CMK (cell line): ENCODE data around the gene DGLUCY.
"Not testable (repeated sequence)": the region's sequence is repeated elsewhere in the genome, so short reads cannot be mapped to it uniquely, and the experiment has no call there.

ENCODE experiments used
- DNase-seq: peaks from one replicate; pipeline ENCODE4 v3.0.0-alpha.2; 2010; ENCODE audit warnings: low read depth

The DGLUCY gene

DNA sequence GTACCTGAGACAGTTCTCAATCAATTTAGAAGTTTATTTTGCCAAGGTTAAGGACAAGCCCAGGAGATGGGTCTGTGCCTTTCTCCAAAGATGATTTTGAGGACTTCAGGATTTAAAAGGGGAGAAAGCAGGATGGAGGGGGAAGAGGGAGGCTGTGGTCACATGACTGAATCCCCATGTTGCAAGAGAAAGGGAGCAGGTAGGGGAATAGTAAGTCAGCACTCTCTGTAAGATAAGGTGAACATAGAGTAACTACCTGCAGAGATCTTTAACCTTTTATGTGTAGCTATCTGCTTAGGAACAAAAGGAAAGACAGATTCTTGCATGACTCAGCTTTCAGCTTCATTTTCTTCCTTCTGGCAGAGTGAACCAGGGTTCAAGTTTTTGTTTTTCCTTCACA, 25.9 kb downstream of the DGLUCY start:
- no peak for DNase-seq

GRCh38 chr14:91140672-91141071, 26.8 kb downstream of the DGLUCY start:
- no peak for DNase-seq

GRCh38 chr14:91142214-91142668, 28.4 kb downstream of the DGLUCY start:
- DNase-seq, result no peak

DNA sequence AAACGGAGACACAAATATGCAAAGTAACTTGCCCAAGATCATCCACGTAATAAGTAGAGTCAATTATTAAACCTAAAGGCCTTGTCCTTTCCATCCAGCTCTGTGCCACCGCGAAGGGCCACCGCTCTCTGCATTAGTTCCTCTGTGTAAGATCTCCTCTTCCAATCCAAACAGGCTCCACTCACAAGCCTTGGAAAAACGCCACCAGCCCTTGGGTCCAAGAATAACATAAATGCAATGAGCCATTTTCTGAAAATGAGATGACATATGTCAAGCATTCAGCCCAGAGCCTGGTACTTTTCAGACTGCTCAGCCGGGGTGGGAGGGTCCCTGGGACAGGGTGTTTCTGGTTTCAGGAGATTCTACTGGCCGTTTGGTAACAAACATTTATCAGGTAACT, 30.0 kb downstream of the DGLUCY start:
- no peak for DNase-seq

DNA sequence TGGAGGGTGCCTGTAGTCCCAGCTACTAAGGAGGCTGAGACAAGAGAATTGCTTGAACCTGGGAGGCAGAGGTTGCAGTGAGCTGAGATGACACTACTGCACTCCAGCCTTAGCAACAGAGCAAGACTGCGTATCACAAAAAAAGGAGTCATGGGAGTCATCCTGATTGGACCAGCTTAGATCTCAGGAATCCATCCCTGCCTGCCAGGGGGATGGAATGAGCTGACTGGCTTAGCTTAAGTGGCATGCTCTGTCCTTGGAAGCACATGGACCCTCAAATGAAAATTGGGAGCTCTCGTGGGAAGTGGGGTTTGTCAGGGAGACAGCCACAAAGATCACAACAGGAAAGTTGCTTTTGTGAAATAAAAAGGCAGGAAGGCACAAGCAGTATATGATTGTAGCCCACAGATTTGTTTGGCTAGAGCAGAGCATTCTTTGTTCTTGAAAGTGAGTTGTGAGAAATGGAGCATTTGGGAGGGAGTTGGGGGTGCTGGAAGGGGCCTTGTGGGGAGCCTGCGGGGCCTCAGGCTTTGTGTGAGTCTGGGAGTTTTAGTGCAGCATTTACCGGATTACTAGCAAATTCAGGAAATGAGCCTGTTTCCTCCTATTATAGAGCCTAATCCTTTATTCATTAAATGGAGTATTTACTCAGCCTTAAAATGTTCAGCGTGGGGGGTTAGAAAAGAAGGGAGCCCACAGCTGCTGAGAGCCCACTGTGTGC, 30.7 kb downstream of the DGLUCY start:
- no peak for DNase-seq

DNA sequence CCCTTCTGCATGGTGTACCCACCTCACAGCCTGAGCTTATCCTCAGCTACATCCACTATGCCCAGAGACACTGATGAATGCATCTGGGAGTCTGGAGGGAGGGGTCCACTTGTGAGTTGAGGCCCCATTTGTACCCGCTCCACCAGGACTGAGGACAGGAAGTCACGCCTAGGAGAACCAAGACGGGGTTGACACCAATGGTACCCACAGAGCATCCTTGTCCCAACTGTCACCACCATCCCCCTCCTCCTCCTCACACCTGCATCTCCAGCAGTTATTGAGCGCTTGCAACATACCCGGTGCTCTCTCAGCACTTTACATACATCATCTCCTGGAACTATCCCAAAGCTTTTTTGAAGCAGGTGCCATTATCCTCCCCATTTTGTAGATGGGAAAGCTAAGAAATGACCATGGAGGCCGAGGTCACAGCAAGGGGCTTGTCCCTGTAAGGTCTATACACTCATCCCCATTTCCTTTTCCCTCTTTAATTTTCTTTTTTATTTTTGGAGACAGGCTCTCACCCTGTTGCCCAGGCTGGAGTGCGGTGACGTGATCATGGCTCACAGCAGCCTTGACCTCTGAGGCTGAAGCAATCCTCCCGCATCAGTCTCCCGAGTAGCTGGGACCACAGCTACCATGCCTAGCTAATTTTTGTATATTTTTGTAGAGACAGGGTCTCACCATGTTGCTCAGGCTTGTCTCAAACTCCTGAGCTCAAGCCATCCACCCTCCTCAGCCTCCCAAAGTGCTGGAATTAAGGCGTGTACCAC, 31.7 kb downstream of the DGLUCY start:
- no peak for DNase-seq

DNA sequence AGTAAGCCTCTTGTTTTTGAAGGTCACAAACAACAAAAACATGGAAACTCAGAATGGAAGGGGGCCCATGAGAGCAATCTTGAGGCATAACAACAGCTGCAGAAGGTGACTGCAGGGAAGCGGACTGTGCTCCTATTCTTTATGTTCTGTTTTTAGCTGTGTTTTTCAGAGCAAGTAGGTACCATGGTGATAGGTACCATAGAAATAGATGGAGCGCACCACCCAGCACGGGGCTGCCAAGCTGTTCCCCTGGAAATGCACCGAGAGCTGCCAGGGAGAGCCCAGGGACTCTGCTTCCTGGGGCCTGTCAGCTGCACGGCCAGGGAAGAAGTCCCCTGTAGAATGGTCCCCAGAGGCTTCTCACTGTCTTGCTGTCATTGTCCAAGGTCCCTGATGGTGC, 32.8 kb downstream of the DGLUCY start:
- DNase-seq, result no peak

- no peak for DNase-seq
Measured at GRCh38 chr14:91149462-91149861, 35.6 kb downstream of the DGLUCY start.

DNA sequence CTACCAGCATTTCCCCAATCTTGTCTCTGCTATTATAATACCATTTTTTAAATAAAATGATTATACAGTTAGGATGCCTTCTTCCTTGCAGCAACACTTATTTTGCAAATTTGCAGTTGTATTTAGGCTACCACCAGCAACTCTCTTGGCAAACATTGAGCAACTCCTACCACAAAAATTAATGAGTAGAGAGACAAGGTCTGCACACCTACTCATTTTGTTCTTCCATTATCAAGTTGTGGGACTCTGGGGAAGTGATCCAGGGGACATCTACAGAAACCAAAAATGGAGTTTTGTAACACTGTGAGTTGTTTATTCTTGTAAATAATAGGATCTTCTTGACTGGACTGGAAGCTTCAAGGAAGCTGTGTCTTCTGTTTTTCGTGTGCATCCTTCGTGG, 38.6 kb downstream of the DGLUCY start:
- no peak for DNase-seq

- DNase-seq, result no peak
Measured at GRCh38 chr14:91153360-91153759, 39.5 kb downstream of the DGLUCY start.

GRCh38 chr14:91154851-91155625, 41.2 kb downstream of the DGLUCY start:
- DNase-seq, result no peak

DNA sequence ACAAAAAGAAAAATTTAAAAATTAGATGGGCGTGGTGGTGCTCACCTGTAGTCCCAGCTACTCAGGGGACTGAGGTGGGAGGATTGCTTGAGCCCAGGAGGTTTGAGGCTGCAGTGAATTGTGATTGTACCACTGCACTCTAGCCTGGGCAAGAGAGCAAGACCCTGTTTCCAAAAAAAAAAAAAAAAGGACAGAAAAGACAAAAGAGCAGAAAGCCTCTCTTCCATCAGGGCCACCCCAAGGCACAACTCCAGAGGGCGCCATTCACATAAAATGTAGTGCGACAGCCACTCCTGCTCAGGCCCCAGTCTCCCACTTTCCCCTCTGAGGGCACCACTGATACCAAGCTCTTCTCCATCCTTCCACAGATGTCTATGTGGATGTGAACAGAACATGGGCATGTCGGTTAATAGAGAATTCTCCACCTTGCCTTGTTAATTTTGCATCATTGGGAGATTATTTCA, 41.8 kb downstream of the DGLUCY start:
- DNase-seq, result no peak

DNA sequence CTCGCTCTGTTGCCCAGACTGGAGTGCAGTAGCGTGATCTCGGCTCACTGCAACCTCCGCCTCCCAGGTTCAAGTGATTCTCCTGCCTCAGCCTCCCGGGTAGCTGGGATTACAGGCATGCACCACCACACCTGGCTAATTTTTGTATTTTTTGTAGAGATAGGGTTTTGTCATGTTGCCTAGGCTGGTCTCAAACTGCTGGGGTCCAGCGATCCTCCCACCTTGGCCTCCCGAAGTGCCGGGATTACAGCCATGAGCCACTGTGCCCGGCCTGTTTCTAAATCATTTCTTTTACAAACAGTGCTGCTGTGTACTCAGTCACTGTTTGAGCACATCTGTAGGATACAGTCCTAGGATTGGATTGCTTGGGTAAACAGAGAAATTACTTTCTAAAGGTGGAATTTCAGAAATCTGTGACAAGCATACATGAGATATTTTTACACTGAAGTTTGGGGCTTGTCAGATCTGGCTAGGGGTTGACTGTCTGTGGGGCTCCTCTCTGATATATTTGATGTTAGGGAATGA, 42.3 kb downstream of the DGLUCY start:
- DNase-seq, result not testable (repeated sequence)

DNA sequence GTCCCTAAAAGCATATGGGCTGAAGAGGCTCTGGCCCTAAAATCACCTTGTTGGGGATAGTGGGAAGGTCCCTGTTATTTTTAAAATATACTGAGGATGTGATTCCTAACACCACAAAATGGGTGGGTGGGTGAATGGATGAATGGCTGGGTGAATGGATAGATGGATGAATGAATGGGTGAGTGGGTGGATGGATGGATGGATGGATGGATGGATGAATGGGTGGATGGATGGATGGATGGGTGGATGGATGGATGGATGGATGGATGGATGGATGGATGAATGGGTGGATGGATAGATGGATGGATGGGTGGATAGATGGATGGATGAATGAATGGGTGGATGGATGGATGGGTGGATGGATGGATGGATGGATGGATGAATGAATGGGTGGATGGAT, 43.0 kb downstream of the DGLUCY start:
- not testable (repeated sequence) for DNase-seq

- DNase-seq, result no peak
Measured at GRCh38 chr14:91158091-91158790, 44.4 kb downstream of the DGLUCY start.

GRCh38 chr14:91159182-91159581, 45.3 kb downstream of the DGLUCY start:
- no peak for DNase-seq

DNA sequence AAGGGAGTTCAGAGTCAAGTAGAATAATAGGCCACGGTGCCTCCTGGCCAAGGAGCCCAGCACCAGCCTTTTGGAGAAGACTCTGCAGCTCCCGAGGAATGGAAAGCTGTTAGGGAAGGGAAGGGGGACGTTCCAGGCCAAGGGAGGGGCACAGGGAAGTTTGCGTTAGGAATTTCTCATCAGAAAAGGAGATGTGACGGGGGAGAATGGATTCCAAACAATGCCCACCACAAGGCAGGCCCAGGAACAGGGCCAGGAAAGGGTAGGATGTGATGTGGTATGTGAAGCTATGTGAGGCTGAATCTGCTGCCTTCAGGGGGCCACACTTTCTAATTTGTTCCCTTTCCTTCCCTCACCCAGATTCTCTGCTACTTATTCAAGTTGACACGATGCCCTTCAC, 46.0 kb downstream of the DGLUCY start:
- no peak for DNase-seq

GRCh38 chr14:91163316-91163715, 49.4 kb downstream of the DGLUCY start:
- no peak for DNase-seq

- no peak for DNase-seq
Measured at GRCh38 chr14:91164676-91165075, 50.8 kb downstream of the DGLUCY start.

DNA sequence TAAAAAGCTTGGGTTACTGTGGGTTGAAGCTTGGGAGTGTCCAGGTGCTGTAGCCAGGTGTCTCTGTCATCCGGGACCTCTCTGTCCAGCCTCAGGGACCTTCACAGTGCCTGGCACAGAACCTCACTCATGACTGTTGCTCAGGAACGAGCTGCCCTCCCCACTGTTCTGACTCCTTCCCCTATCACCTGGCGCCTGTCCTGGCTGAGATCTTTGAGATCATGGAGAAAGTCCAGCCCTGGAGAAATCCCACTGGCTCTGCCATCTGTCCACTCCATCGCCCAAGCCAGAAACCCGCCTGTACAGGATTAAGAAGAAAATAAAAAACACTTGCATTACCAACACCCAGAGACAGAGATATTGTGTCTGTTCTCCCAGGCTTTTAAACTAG, 53.5 kb downstream of the DGLUCY start:
- no peak for DNase-seq

- no peak for DNase-seq
Measured at GRCh38 chr14:91169951-91170350, 56.1 kb downstream of the DGLUCY start.
